Fibroblast of lung (primary cell): Measurements from ENCODE around the gene HIVEP3. TPM values are rescaled to one million over a fixed set of nuclear protein-coding genes. Genes with fewer than 3 reads are reported as not detected.

ENCODE experiments used
- DNase-seq, 2 donors: peaks; one replicate each; pipeline versions ENCODE4 v3.0.0 to v3.0.0-alpha.2; 2010; ENCODE audit warnings: low read depth in 2 of 2
- H2AFZ ChIP-seq: 2 replicates; pipeline ENCODE4 v1.5.1; 2012; ENCODE audit warnings: low read length, control low read depth, inconsistent platforms
- H3K27ac ChIP-seq: 2 replicates; pipeline ENCODE4 v1.5.1; 2011; ENCODE audit warnings: low read length, control low read depth; ENCODE audit not compliant: insufficient read depth
- H3K27me3 ChIP-seq: 2 replicates; pipeline ENCODE4 v1.5.1; 2011; ENCODE audit warnings: mild to moderate bottlenecking, low read length; ENCODE audit not compliant: control insufficient read depth, insufficient read depth
- H3K36me3 ChIP-seq: 2 replicates; pipeline ENCODE4 v1.5.1; 2011; ENCODE audit warnings: low read length; ENCODE audit not compliant: control insufficient read depth, insufficient read depth
- H3K4me1 ChIP-seq: 2 replicates; pipeline ENCODE4 v1.5.1; 2011; ENCODE audit warnings: low read length; ENCODE audit not compliant: control insufficient read depth, insufficient read depth; ENCODE audit errors: extremely low read depth
- H3K4me2 ChIP-seq: 2 replicates; pipeline ENCODE4 v1.5.1; 2011; ENCODE audit warnings: low read length, control low read depth; ENCODE audit not compliant: insufficient read depth; ENCODE audit errors: extremely low read depth
- H3K4me3 ChIP-seq, 4 experiments: fragments of 200-600 bp in 1 of 4; sonication (generic) in 1 of 4; replicated peaks in 1 of 4; 2 replicates each; pipeline ENCODE4 v1.5.1; 2011 to 2016; ENCODE audit warnings: low read length in 4 of 4, low read depth in 3 of 4, mild to moderate bottlenecking in 3 of 4, control low read depth in 2 of 4, inconsistent platforms in 1 of 4, mixed read lengths in 1 of 4; ENCODE audit not compliant: insufficient read depth in 1 of 4; ENCODE audit errors: control extremely low read depth in 1 of 4
- H3K79me2 ChIP-seq: 2 replicates; pipeline ENCODE4 v1.5.1; 2012; ENCODE audit warnings: mild to moderate bottlenecking, low read length, inconsistent platforms; ENCODE audit not compliant: control insufficient read depth, insufficient read depth
- H3K9ac ChIP-seq: 2 replicates; pipeline ENCODE4 v1.5.1; 2011; ENCODE audit warnings: mild to moderate bottlenecking, low read length, control low read depth; ENCODE audit not compliant: insufficient read depth
- H3K9me3 ChIP-seq: 2 replicates; pipeline ENCODE4 v1.5.1; 2012; ENCODE audit warnings: low read depth, low read length; ENCODE audit not compliant: control insufficient read depth, insufficient read depth
- H4K20me1 ChIP-seq: 2 replicates; pipeline ENCODE4 v1.5.1; 2011; ENCODE audit warnings: low read length; ENCODE audit not compliant: control insufficient read depth, insufficient read depth; ENCODE audit errors: extremely low read depth
- CTCF ChIP-seq, 2 donors: IDR thresholded peaks in 1 of 2; conservative IDR thresholded peaks in 1 of 2; 1 replicate in 1 of 2; 2 replicates in 1 of 2; pipeline ENCODE4 v1.5.1; 2011 to 2012; ENCODE audit warnings: low read length in 2 of 2, control low read depth in 1 of 2, inconsistent platforms in 1 of 2, low read depth in 1 of 2, mild to moderate bottlenecking in 1 of 2
- EZH2 ChIP-seq: IDR thresholded peaks from 2 replicates; pipeline ENCODE4 v1.5.1; 2012; ENCODE audit warnings: low read length, control low read depth, mild to moderate bottlenecking; ENCODE audit errors: missing control alignments
- polyA plus RNA-seq, 2 donors: library from polyadenylated mRNA; depleted of rRNA in 1 of 2; stranded (reverse) in 1 of 2; unstranded in 1 of 2; fragments of >200 nt; gene quantifications; 2 replicates each; pipeline ENCODE4 v1.2.1, GENCODE V29; 2011 to 2012; ENCODE audit warnings: missing spikeins in 1 of 2
- total RNA-seq: library from RNA; depleted of rRNA; stranded (reverse); fragments of >200 nt; gene quantifications from 2 replicates; pipeline ENCODE4 v1.2.1, GENCODE V29; 2014

HIVEP3 gene
- total and polyA plus RNA-seq, 2 donors (not counting 1 experiment from before 2014, with no cell fraction given), result 0.83 to 3.2 TPM

- H3K4me2 ChIP-seq, result no peak overlapping the region
- H3K4me3 ChIP-seq, result no peak overlapping the region
- no peaks in the 10 kb centered on the region for H4K20me1 ChIP-seq
- no peaks in the 10 kb centered on the region for H3K79me2 ChIP-seq
- H3K27ac ChIP-seq, result no peak overlapping the region
- TF ChIP-seq EZH2 (no peak), CTCF (conservative IDR thresholded peaks at IDR 0.05 in 1 of 2, IDR thresholded peaks at IDR 0.05 in 1 of 2; ENCODE audit: low read depth in 1 of 2, low read length in 2 of 2) (no peak)
- H3K27me3 ChIP-seq, result no peaks in the 10 kb centered on the region
- no peaks in the 10 kb centered on the region for H3K36me3 ChIP-seq
- H3K4me1 ChIP-seq, result peaks cover 3% of the 10 kb centered on the region
- no peak for DNase-seq
- H2AFZ ChIP-seq, result no peak overlapping the region
- H3K9me3 ChIP-seq, result no peaks in the 10 kb centered on the region
- H3K9ac ChIP-seq, result no peak overlapping the region
Observed at GRCh38 chr1:41907446-41907845, 11.3 kb downstream of the HIVEP3 start.

GRCh38 chr1:41906943-41907342 lies 11.8 kb downstream of the HIVEP3 start:
- no peak overlapping the region for H3K27ac ChIP-seq
- no peaks in the 10 kb centered on the region for H3K79me2 ChIP-seq
- TF ChIP-seq EZH2, result no peak
- no peak for TF ChIP-seq CTCF (conservative IDR thresholded peaks at IDR 0.05 in 1 of 2, IDR thresholded peaks at IDR 0.05 in 1 of 2; ENCODE audit: low read depth in 1 of 2, low read length in 2 of 2)
- no peak overlapping the region for H2AFZ ChIP-seq
- no peak overlapping the region for H3K4me3 ChIP-seq
- H4K20me1 ChIP-seq, result no peaks in the 10 kb centered on the region
- no peak overlapping the region for H3K9ac ChIP-seq
- H3K9me3 ChIP-seq, result no peaks in the 10 kb centered on the region
- no peaks in the 10 kb centered on the region for H3K36me3 ChIP-seq
- H3K4me2 ChIP-seq, result no peak overlapping the region
- DNase-seq, result no peak
- no peaks in the 10 kb centered on the region for H3K27me3 ChIP-seq
- H3K4me1 ChIP-seq, result peaks cover 5% of the 10 kb centered on the region

- Histone ChIP-seq H2AFZ (no peak overlapping the region), H3K9me3 (no peaks in the 10 kb centered on the region), H3K4me3 (no peak overlapping the region), H3K4me1 (peaks cover 19% of the 10 kb centered on the region), H3K4me2 (no peak overlapping the region), H3K9ac (no peak overlapping the region), H3K79me2 (no peaks in the 10 kb centered on the region), H4K20me1 (no peaks in the 10 kb centered on the region), H3K27me3 (no peaks in the 10 kb centered on the region), H3K36me3 (no peaks in the 10 kb centered on the region), H3K27ac (no peak overlapping the region)
- TF ChIP-seq CTCF (conservative IDR thresholded peaks at IDR 0.05 in 1 of 2, IDR thresholded peaks at IDR 0.05 in 1 of 2; ENCODE audit: low read depth in 1 of 2, low read length in 2 of 2), result no peak
- no peak for TF ChIP-seq EZH2
- DNase-seq, result no peak
Observed at GRCh38 chr1:41905093-41905675, 13.5 kb downstream of the HIVEP3 start.
